Endodermal cell (in vitro differentiated cells): Measurements from ENCODE around the gene SLC27A2. TPM values are rescaled to one million over a fixed set of nuclear protein-coding genes. Genes with fewer than 3 reads are reported as not detected.

Experiments used
- DNase-seq: peaks from one replicate; pipeline ENCODE4 v3.0.0-alpha.2; 2017
- H3K27ac ChIP-seq: 2 replicates; pipeline ENCODE4 v1.5.1; 2013; ENCODE audit warnings: mild to moderate bottlenecking, low read depth, low read length, moderate library complexity
- H3K27me3 ChIP-seq: 2 replicates; pipeline ENCODE4 v1.6.1; 2013; ENCODE audit warnings: mild to moderate bottlenecking, low read length, moderate library complexity; ENCODE audit not compliant: insufficient read depth, control insufficient read depth, poor library complexity, severe bottlenecking
- H3K36me3 ChIP-seq: 2 replicates; pipeline ENCODE4 v1.7.0; 2013; ENCODE audit warnings: mild to moderate bottlenecking, low read length, moderate library complexity; ENCODE audit not compliant: control insufficient read depth, insufficient read depth
- H3K4me1 ChIP-seq: one replicate; pipeline ENCODE4 v1.7.0; 2013; ENCODE audit warnings: low read length; ENCODE audit not compliant: control insufficient read depth, insufficient read depth
- H3K4me3 ChIP-seq: 2 replicates; pipeline ENCODE4 v1.5.1; 2013; ENCODE audit warnings: mild to moderate bottlenecking, low read length, moderate library complexity
- H3K9ac ChIP-seq: 2 replicates; pipeline ENCODE4 v1.6.1; 2013; ENCODE audit warnings: mild to moderate bottlenecking, low read length, moderate library complexity; ENCODE audit not compliant: poor library complexity, severe bottlenecking; ENCODE audit errors: extremely low read depth
- H3K9me3 ChIP-seq: 2 replicates; pipeline ENCODE4 v1.6.1; 2013; ENCODE audit warnings: mild to moderate bottlenecking, low read length, moderate library complexity; ENCODE audit not compliant: control insufficient read depth
- H3K27ac Mint-ChIP-seq: 2 replicates; pipeline ENCODE4 v1.8.0; 2020; ENCODE audit warnings: mixed read lengths
- H3K27me3 Mint-ChIP-seq: 2 replicates; pipeline ENCODE4 v1.8.0; 2021; ENCODE audit warnings: mild to moderate bottlenecking, mixed read lengths; ENCODE audit not compliant: insufficient read depth
- H3K36me3 Mint-ChIP-seq: 2 replicates; pipeline ENCODE4 v1.8.0; 2020; ENCODE audit warnings: low read depth, mixed read lengths
- H3K4me1 Mint-ChIP-seq: 2 replicates; pipeline ENCODE4 v1.8.0; 2020; ENCODE audit warnings: mixed read lengths
- H3K4me3 Mint-ChIP-seq: 2 replicates; pipeline ENCODE4 v1.8.0; 2020; ENCODE audit warnings: mild to moderate bottlenecking, moderate library complexity, mixed read lengths
- H3K9me3 Mint-ChIP-seq: 2 replicates; pipeline ENCODE4 v1.8.0; 2020; ENCODE audit warnings: mild to moderate bottlenecking, mixed read lengths
- CTCF ChIP-seq: fragments of 200-600 bp; sonication (generic); conservative IDR thresholded peaks from 2 replicates; pipeline ENCODE4 v1.5.0; 2021; ENCODE audit warnings: antibody characterized with exemption, mild to moderate bottlenecking
- WGBS, 2 experiments: methylation state at CpG; one replicate each; pipeline versions ENCODE4 v1.1.5 to v1.1.7; 2013; ENCODE audit warnings: missing lambda C conversion rate in 2 of 2, mixed read lengths in 1 of 2; ENCODE audit not compliant: insufficient coverage in 1 of 2, insufficient read length in 1 of 2; 5-methylcytosine and 5-hydroxymethylcytosine counted together
- total RNA-seq, 2 donors: library from RNA; stranded (reverse); fragmentation: NEBNext Ultra II Directional in 1 of 2; extraction: Animal tissue kit (Norgen Biotek cat#: 25700) in 1 of 2; gene quantifications; 2 replicates in 1 of 2; 3 replicates in 1 of 2; pipeline ENCODE4 v1.2.1, GENCODE V29; 2021

SLC27A2 gene
- total RNA-seq, 2 donors from 2014 or later = 4.0 to 6.8 TPM

GRCh38 chr15:50138391-50138790 lies 43.6 kb upstream of the SLC27A2 start:
- no peak for DNase-seq
- H3K36me3 ChIP-seq = no peaks in the 10 kb centered on the region
- H3K27me3 Mint-ChIP-seq = peaks cover 6% of the 10 kb centered on the region

GRCh38 chr15:50140098-50140497 lies 41.9 kb upstream of the SLC27A2 start:
- no peaks in the 10 kb centered on the region for H3K27me3 ChIP-seq
- H3K36me3 ChIP-seq = no peaks in the 10 kb centered on the region
- Mint-ChIP-seq H3K27ac (no peak overlapping the region), H3K4me1 (no peaks in the 10 kb centered on the region), H3K9me3 (peaks cover 4% of the 10 kb centered on the region), H3K4me3 (no peak overlapping the region), H3K36me3 (no peaks in the 10 kb centered on the region), H3K27me3 (peaks cover 4% of the 10 kb centered on the region)
- no peak overlapping the region for H3K27ac ChIP-seq
- H3K4me1 ChIP-seq = no peaks in the 10 kb centered on the region
- H3K9me3 ChIP-seq = peaks cover 9% of the 10 kb centered on the region
- DNase-seq = no peak
- TF ChIP-seq CTCF = no peak
- no CpG with 5 or more reads among the region's 1 CpG for WGBS, 2 experiments
- H3K4me3 ChIP-seq = no peak overlapping the region
- H3K9ac ChIP-seq = no peak overlapping the region

More at GRCh38 chr15:50138391-50138790, 43.6 kb upstream of the SLC27A2 start:
- Histone ChIP-seq H3K4me3 (no peak overlapping the region), H3K4me1 (no peaks in the 10 kb centered on the region), H3K9ac (no peak overlapping the region), H3K27me3 (no peaks in the 10 kb centered on the region), H3K9me3 (no peaks in the 10 kb centered on the region), H3K27ac (no peak overlapping the region)
- H3K9me3 Mint-ChIP-seq = no peaks in the 10 kb centered on the region
- TF ChIP-seq CTCF = peak; percentile 62
- H3K27ac Mint-ChIP-seq = no peak overlapping the region
- H3K4me3 Mint-ChIP-seq = no peak overlapping the region
- H3K36me3 Mint-ChIP-seq = no peaks in the 10 kb centered on the region
- no peaks in the 10 kb centered on the region for H3K4me1 Mint-ChIP-seq

GRCh38 chr15:50140983-50141382 lies 41.0 kb upstream of the SLC27A2 start:
- H3K9me3 ChIP-seq = peaks cover 9% of the 10 kb centered on the region
- no peaks in the 10 kb centered on the region for H3K36me3 ChIP-seq
- H3K4me1 Mint-ChIP-seq = no peaks in the 10 kb centered on the region
- no peaks in the 10 kb centered on the region for H3K4me1 ChIP-seq
- 95 to 100% methylated on average over 2 to 3 of the region's 3 CpGs for WGBS, 2 experiments
- no peak overlapping the region for H3K4me3 Mint-ChIP-seq
- no peak overlapping the region for H3K27ac ChIP-seq
- H3K27ac Mint-ChIP-seq = no peak overlapping the region
- peaks cover 4% of the 10 kb centered on the region for H3K9me3 Mint-ChIP-seq
- no peak for TF ChIP-seq CTCF
- H3K36me3 Mint-ChIP-seq = no peaks in the 10 kb centered on the region
- peaks cover 4% of the 10 kb centered on the region for H3K27me3 Mint-ChIP-seq
- H3K9ac ChIP-seq = no peak overlapping the region
- no peak overlapping the region for H3K4me3 ChIP-seq
- no peaks in the 10 kb centered on the region for H3K27me3 ChIP-seq
- no peak for DNase-seq
